Trophoblast cell (in vitro differentiated cells and primary cell): ENCODE measurements around the gene TMEM128.
A peak's percentile ranks its signal among the peaks of the same experiment; 100 is the strongest.

Experiments
- DNase-seq, 2 donors: peaks; one replicate each; pipeline ENCODE4 v3.0.0-alpha.2; 2016
- H2AFZ ChIP-seq: 2 replicates; pipeline ENCODE4 v1.6.1; 2013; ENCODE audit warnings: low read length, moderate library complexity, mild to moderate bottlenecking; ENCODE audit not compliant: insufficient read depth, poor library complexity
- H2AK5ac ChIP-seq: 2 replicates; pipeline ENCODE4 v1.6.1; 2013; ENCODE audit warnings: mild to moderate bottlenecking, low read length
- H2BK120ac ChIP-seq: 2 replicates; pipeline ENCODE4 v1.6.1; 2013; ENCODE audit warnings: low read length, mild to moderate bottlenecking, moderate library complexity; ENCODE audit not compliant: insufficient read depth, poor library complexity
- H2BK12ac ChIP-seq: 2 replicates; pipeline ENCODE4 v1.6.1; 2013; ENCODE audit warnings: mild to moderate bottlenecking, low read length, moderate library complexity
- H2BK5ac ChIP-seq: 2 replicates; pipeline ENCODE4 v1.6.1; 2013; ENCODE audit warnings: low read length, low read depth, moderate library complexity, mild to moderate bottlenecking; ENCODE audit not compliant: poor library complexity
- H3K14ac ChIP-seq: 2 replicates; pipeline ENCODE4 v1.6.1; 2013; ENCODE audit warnings: mild to moderate bottlenecking, low read length
- H3K18ac ChIP-seq: 2 replicates; pipeline ENCODE4 v1.6.1; 2013; ENCODE audit warnings: mild to moderate bottlenecking, low read length
- H3K23ac ChIP-seq: 2 replicates; pipeline ENCODE4 v1.6.1; 2013; ENCODE audit warnings: low read length
- H3K27ac ChIP-seq: 2 replicates; pipeline ENCODE4 v1.5.1; 2013; ENCODE audit warnings: low read depth, mild to moderate bottlenecking, inconsistent platforms, low read length, moderate library complexity
- H3K27me3 ChIP-seq: 2 replicates; pipeline ENCODE4 v1.6.1; 2013; ENCODE audit warnings: inconsistent platforms, mild to moderate bottlenecking, low read length, moderate library complexity; ENCODE audit not compliant: insufficient read depth
- H3K36me3 ChIP-seq, 2 experiments: 1 replicate in 1 of 2; 2 replicates in 1 of 2; pipeline ENCODE4 v1.6.1; 2013; ENCODE audit warnings: low read length in 2 of 2, mild to moderate bottlenecking in 2 of 2, moderate library complexity in 1 of 2; ENCODE audit not compliant: insufficient read depth in 2 of 2, control insufficient read depth in 1 of 2
- H3K4ac ChIP-seq: 2 replicates; pipeline ENCODE4 v1.6.1; 2013; ENCODE audit warnings: low read depth, mild to moderate bottlenecking, low read length, moderate library complexity
- H3K4me1 ChIP-seq, 2 experiments: 1 replicate in 1 of 2; 2 replicates in 1 of 2; pipeline ENCODE4 v1.6.1; 2013; ENCODE audit warnings: low read length in 2 of 2, mild to moderate bottlenecking in 2 of 2, moderate library complexity in 1 of 2; ENCODE audit not compliant: insufficient read depth in 2 of 2, control insufficient read depth in 1 of 2
- H3K4me2 ChIP-seq: 2 replicates; pipeline ENCODE4 v1.6.1; 2013; ENCODE audit warnings: inconsistent platforms, mild to moderate bottlenecking, low read length, moderate library complexity
- H3K4me3 ChIP-seq: 2 replicates; pipeline ENCODE4 v1.5.1; 2013; ENCODE audit warnings: mild to moderate bottlenecking, low read depth, low read length, inconsistent platforms
- H3K79me1 ChIP-seq: one replicate; pipeline ENCODE4 v1.6.1; 2013; ENCODE audit warnings: low read length
- H3K79me2 ChIP-seq: 2 replicates; pipeline ENCODE4 v1.6.1; 2013; ENCODE audit warnings: low read length, mild to moderate bottlenecking; ENCODE audit not compliant: control insufficient read depth, insufficient read depth, poor library complexity
- H3K9ac ChIP-seq: 2 replicates; pipeline ENCODE4 v1.6.1; 2013; ENCODE audit warnings: mild to moderate bottlenecking, low read length
- H3K9me3 ChIP-seq: 2 replicates; pipeline ENCODE4 v1.6.1; 2013; ENCODE audit warnings: low read depth, mild to moderate bottlenecking, control low read depth, inconsistent platforms, low read length; ENCODE audit not compliant: insufficient read depth
- H4K12ac ChIP-seq: 2 replicates; pipeline ENCODE4 v1.6.1; 2013; ENCODE audit warnings: low read depth, mild to moderate bottlenecking, low read length, moderate library complexity
- H4K8ac ChIP-seq: 2 replicates; pipeline ENCODE4 v1.6.1; 2013; ENCODE audit warnings: low read depth, mild to moderate bottlenecking, low read length, moderate library complexity
- H4K91ac ChIP-seq: one replicate; pipeline ENCODE4 v1.6.1; 2013; ENCODE audit warnings: low read depth, mild to moderate bottlenecking, low read length, moderate library complexity
- WGBS: extraction: QIAGEN DNeasy Blood & Tissue Kit; methylation state at CpG from one replicate; pipeline ENCODE4 v1.1.7; 2013; ENCODE audit warnings: missing lambda C conversion rate; ENCODE audit not compliant: insufficient read length, insufficient coverage; ENCODE audit errors: extremely low coverage; 5-methylcytosine and 5-hydroxymethylcytosine counted together

TMEM128 gene

GRCh38 chr4:4281787-4282186 lies 33.8 kb upstream of the TMEM128 start:
- H3K18ac ChIP-seq: no peak overlapping the region
- 93% methylated on average over 1 of the region's 6 CpGs for WGBS
- no peaks in the 10 kb centered on the region for H3K4me1 ChIP-seq
- peaks cover 14 to 38% of the 10 kb centered on the region in 2 experiments for H3K36me3 ChIP-seq
- H4K91ac ChIP-seq: no peak overlapping the region
- H3K9ac ChIP-seq: no peak overlapping the region
- no peak overlapping the region for H3K4me2 ChIP-seq
- no peak overlapping the region for H2BK120ac ChIP-seq
- no peak overlapping the region for H2BK5ac ChIP-seq
- no peak for DNase-seq
- H3K9me3 ChIP-seq: no peaks in the 10 kb centered on the region
- H4K12ac ChIP-seq: no peak overlapping the region
- no peak overlapping the region for H2AFZ ChIP-seq
- no peak overlapping the region for H3K4ac ChIP-seq
- no peaks in the 10 kb centered on the region for H3K79me2 ChIP-seq
- no peak overlapping the region for H2AK5ac ChIP-seq
- no peak overlapping the region for H4K8ac ChIP-seq
- H3K4me3 ChIP-seq: no peak overlapping the region
- H3K14ac ChIP-seq: no peak overlapping the region
- no peaks in the 10 kb centered on the region for H3K79me1 ChIP-seq
- no peak overlapping the region for H3K23ac ChIP-seq
- no peaks in the 10 kb centered on the region for H3K27me3 ChIP-seq
- no peak overlapping the region for H2BK12ac ChIP-seq
- H3K27ac ChIP-seq: no peak overlapping the region

GRCh38 chr4:4277531-4277930 lies 29.5 kb upstream of the TMEM128 start:
- H2AFZ ChIP-seq: no peak overlapping the region
- no peaks in the 10 kb centered on the region for H3K4me1 ChIP-seq
- no peak overlapping the region for H2AK5ac ChIP-seq
- no peak overlapping the region for H3K27ac ChIP-seq
- H3K79me1 ChIP-seq: no peaks in the 10 kb centered on the region
- no peak overlapping the region for H3K23ac ChIP-seq
- no peak overlapping the region for H2BK5ac ChIP-seq
- no peak overlapping the region for H3K18ac ChIP-seq
- peaks cover 27 to 49% of the 10 kb centered on the region in 2 experiments for H3K36me3 ChIP-seq
- H3K9ac ChIP-seq: no peak overlapping the region
- no peak overlapping the region for H2BK12ac ChIP-seq
- H3K9me3 ChIP-seq: no peaks in the 10 kb centered on the region
- no peaks in the 10 kb centered on the region for H3K79me2 ChIP-seq
- H4K12ac ChIP-seq: no peak overlapping the region
- no peak overlapping the region for H3K14ac ChIP-seq
- no peaks in the 10 kb centered on the region for H3K27me3 ChIP-seq
- no peak overlapping the region for H2BK120ac ChIP-seq
- DNase-seq: no peak
- no peak overlapping the region for H3K4ac ChIP-seq
- no CpG with 5 or more reads among the region's 6 CpGs for WGBS
- H4K91ac ChIP-seq: no peak overlapping the region
- H3K4me3 ChIP-seq: no peak overlapping the region
- no peak overlapping the region for H4K8ac ChIP-seq
- no peak overlapping the region for H3K4me2 ChIP-seq

- Histone ChIP-seq H3K4ac (no peak overlapping the region), H3K9me3 (no peaks in the 10 kb centered on the region), H3K23ac (no peak overlapping the region), H3K4me2 (no peak overlapping the region), H3K27me3 (no peaks in the 10 kb centered on the region), H2BK5ac (no peak overlapping the region), H3K18ac (no peak overlapping the region), H4K12ac (no peak overlapping the region), H2BK12ac (no peak overlapping the region), H3K79me2 (no peaks in the 10 kb centered on the region), H3K36me3 (peaks cover 30 to 49% of the 10 kb centered on the region in 2 experiments), H2AK5ac (no peak overlapping the region), H3K14ac (no peak overlapping the region), H2AFZ (no peak overlapping the region), H4K8ac (no peak overlapping the region), H4K91ac (no peak overlapping the region), H2BK120ac (no peak overlapping the region), H3K4me3 (no peak overlapping the region), H3K4me1 (no peaks in the 10 kb centered on the region), H3K9ac (no peak overlapping the region), H3K27ac (no peak overlapping the region), H3K79me1 (no peaks in the 10 kb centered on the region)
- no peak for DNase-seq
- no CpG with 5 or more reads among the region's 14 CpGs for WGBS
Measured at GRCh38 chr4:4274226-4274625, 26.2 kb upstream of the TMEM128 start.

GRCh38 chr4:4271912-4272311 lies 23.9 kb upstream of the TMEM128 start:
- no peaks in the 10 kb centered on the region for H3K79me2 ChIP-seq
- H3K36me3 ChIP-seq: peaks cover 25 to 42% of the 10 kb centered on the region in 2 experiments
- no peaks in the 10 kb centered on the region for H3K79me1 ChIP-seq
- H4K91ac ChIP-seq: no peak overlapping the region
- WGBS: no CpG with 5 or more reads among the region's 10 CpGs
- no peaks in the 10 kb centered on the region for H3K4me1 ChIP-seq
- H2BK12ac ChIP-seq: no peak overlapping the region
- H3K27me3 ChIP-seq: no peaks in the 10 kb centered on the region
- H3K14ac ChIP-seq: no peak overlapping the region
- no peak overlapping the region for H3K9ac ChIP-seq
- H2BK5ac ChIP-seq: no peak overlapping the region
- H4K8ac ChIP-seq: no peak overlapping the region
- no peak overlapping the region for H2BK120ac ChIP-seq
- H3K9me3 ChIP-seq: no peaks in the 10 kb centered on the region
- H3K27ac ChIP-seq: no peak overlapping the region
- H4K12ac ChIP-seq: no peak overlapping the region
- no peak overlapping the region for H3K4me2 ChIP-seq
- H3K4ac ChIP-seq: no peak overlapping the region
- H3K18ac ChIP-seq: no peak overlapping the region
- no peak overlapping the region for H2AK5ac ChIP-seq
- H3K4me3 ChIP-seq: no peak overlapping the region
- DNase-seq: peak; percentile 40 to 75
- no peak overlapping the region for H3K23ac ChIP-seq
- no peak overlapping the region for H2AFZ ChIP-seq
